Hepatocyte (in vitro differentiated cells): ENCODE results near the gene DIS3.

Experiments
- CTCF ChIP-seq: fragments of 200-600 bp; sonication (generic); IDR thresholded peaks from 2 replicates; pipeline ENCODE4 v1.5.1; 2016; ENCODE audit warnings: antibody characterized with exemption, mild to moderate bottlenecking; ENCODE audit not compliant: poor library complexity
- EZH2 ChIP-seq: fragments of 200-600 bp; sonication (generic); IDR thresholded peaks from 2 replicates; pipeline ENCODE4 v1.6.1; 2016; ENCODE audit warnings: antibody characterized with exemption, mild to moderate bottlenecking, borderline replicate concordance

- TF ChIP-seq CTCF (no peak), EZH2 (no peak)
Observed at GRCh38 chr13:72716776-72717175, 64.9 kb downstream of the DIS3 start.
